ENCODE measurements around the gene SMG7.

Gene SMG7

GRCh38 chr1:183506561-183506960 is 34.3 kb downstream of the SMG7 start:
- H3K79me2 ChIP-seq (ENCODE audit: control insufficient read depth, low read length): peaks cover 93% of the 10 kb centered on the region
- H3K9me3 ChIP-seq (ENCODE audit: control insufficient read depth, insufficient read depth, low read length): no peaks in the 10 kb centered on the region
- H3K4me2 ChIP-seq (ENCODE audit: low read length): no peak overlapping the region
- no peak overlapping the region for H3K27ac ChIP-seq (ENCODE audit: low read depth, low read length)
- no peaks in the 10 kb centered on the region; the same call in 1 of the 2 replicates for H3F3A ChIP-seq (ENCODE audit: control insufficient read depth, insufficient read depth)
- H3K4me1 ChIP-seq (ENCODE audit: control insufficient read depth, low read length): no peaks in the 10 kb centered on the region
- no peak overlapping the region for H3K4me3 ChIP-seq (ENCODE audit: low read length)
- no peaks in the 10 kb centered on the region for H3K9me2 ChIP-seq (replicated peaks; ENCODE audit: control insufficient read depth, low read length)
- peaks cover 12% of the 10 kb centered on the region for H4K20me1 ChIP-seq (ENCODE audit: control insufficient read depth, insufficient read depth, low read depth, low read length)
- peaks cover 11% of the 10 kb centered on the region; the same call in 1 of the 2 replicates for H3K36me3 ChIP-seq (ENCODE audit: control insufficient read depth, low read length)
- no peaks in the 10 kb centered on the region for H3K27me3 ChIP-seq (ENCODE audit: control insufficient read depth, low read length)
- TF ChIP-seq CTCF (IDR thresholded peaks at IDR 0.05; ENCODE audit: low read depth, low read length, poor library complexity, severe bottlenecking): no peak
- no peak for TF ChIP-seq EZH2phosphoT487 (IDR thresholded peaks at IDR 0.05; ENCODE audit: borderline replicate concordance, low read length)

- Histone ChIP-seq H3K27ac (ENCODE audit: low read depth, low read length) (no peak overlapping the region), H3K9me2 (replicated peaks; ENCODE audit: control insufficient read depth, low read length) (no peaks in the 10 kb centered on the region), H3K36me3 (ENCODE audit: control insufficient read depth, low read length) (peaks cover 11% of the 10 kb centered on the region), H3K27me3 (ENCODE audit: control insufficient read depth, low read length) (no peaks in the 10 kb centered on the region), H3F3A (ENCODE audit: control insufficient read depth, insufficient read depth) (no peaks in the 10 kb centered on the region; the same call in 1 of the 2 replicates), H3K4me3 (ENCODE audit: low read length) (no peak overlapping the region), H3K79me2 (ENCODE audit: control insufficient read depth, low read length) (peaks cover 81% of the 10 kb centered on the region), H3K4me2 (ENCODE audit: low read length) (no peak overlapping the region), H4K20me1 (ENCODE audit: control insufficient read depth, insufficient read depth, low read depth, low read length) (peaks cover 17% of the 10 kb centered on the region), H3K4me1 (ENCODE audit: control insufficient read depth, low read length) (no peaks in the 10 kb centered on the region), H3K9me3 (ENCODE audit: control insufficient read depth, insufficient read depth, low read length) (no peaks in the 10 kb centered on the region)
- TF ChIP-seq CTCF (IDR thresholded peaks at IDR 0.05; ENCODE audit: low read depth, low read length, poor library complexity, severe bottlenecking) (no peak), EZH2phosphoT487 (IDR thresholded peaks at IDR 0.05; ENCODE audit: borderline replicate concordance, low read length) (no peak)
Measured at GRCh38 chr1:183508694-183509093, 36.4 kb downstream of the SMG7 start.

- Histone ChIP-seq H4K20me1 (ENCODE audit: control insufficient read depth, insufficient read depth, low read depth, low read length) (peaks cover 11% of the 10 kb centered on the region), H3K36me3 (ENCODE audit: control insufficient read depth, low read length) (peaks cover 34% of the 10 kb centered on the region), H3F3A (ENCODE audit: control insufficient read depth, insufficient read depth) (no peaks in the 10 kb centered on the region; the same call in 1 of the 2 replicates), H3K27ac (ENCODE audit: low read depth, low read length) (no peak overlapping the region), H3K27me3 (ENCODE audit: control insufficient read depth, low read length) (no peaks in the 10 kb centered on the region), H3K9me2 (replicated peaks; ENCODE audit: control insufficient read depth, low read length) (no peaks in the 10 kb centered on the region), H3K4me2 (ENCODE audit: low read length) (no peak overlapping the region), H3K79me2 (ENCODE audit: control insufficient read depth, low read length) (peaks cover 56% of the 10 kb centered on the region), H3K4me3 (ENCODE audit: low read length) (no peak overlapping the region), H3K9me3 (ENCODE audit: control insufficient read depth, insufficient read depth, low read length) (no peaks in the 10 kb centered on the region), H3K4me1 (ENCODE audit: control insufficient read depth, low read length) (no peaks in the 10 kb centered on the region)
- TF ChIP-seq CTCF (IDR thresholded peaks at IDR 0.05; ENCODE audit: low read depth, low read length, poor library complexity, severe bottlenecking) (no peak), EZH2phosphoT487 (IDR thresholded peaks at IDR 0.05; ENCODE audit: borderline replicate concordance, low read length) (no peak)
Measured at GRCh38 chr1:183512450-183512849, 40.2 kb downstream of the SMG7 start.
